CD4-positive, alpha-beta T cell treated with Interleukin-10 for 1 hour (primary cell): Measurements from ENCODE around the gene NRBP1.
"Not testable (repeated sequence)": the region's sequence is repeated elsewhere in the genome, so short reads cannot be mapped to it uniquely, and the experiment has no call there.

ENCODE experiments used
- DNase-seq: peaks from one replicate; pipeline ENCODE4 v3.0.0-alpha.2; 2020

The NRBP1 gene

DNA sequence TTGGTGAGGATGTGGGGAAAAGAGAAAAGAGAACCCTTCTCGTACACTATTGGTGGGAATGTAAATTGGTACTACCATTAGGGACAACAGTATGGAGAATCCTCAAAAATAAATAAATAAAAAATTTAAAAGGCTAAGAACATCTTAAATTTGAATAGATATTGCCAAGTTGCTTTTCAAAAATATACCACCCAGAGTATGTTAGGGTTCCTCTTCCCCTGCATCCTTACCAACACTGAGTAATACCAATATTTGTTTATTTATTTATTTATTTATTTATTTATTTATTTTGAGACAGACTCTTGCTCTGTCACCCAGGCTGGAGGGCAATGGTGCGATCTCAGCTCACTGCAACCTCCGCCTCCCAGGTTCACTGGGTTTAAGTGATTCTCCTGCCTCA is 5.5 kb upstream of the NRBP1 start:
- DNase-seq: no peak

GRCh38 chr2:27425039-27425438 is 3.4 kb upstream of the NRBP1 start:
- DNase-seq: not testable (repeated sequence)

DNA sequence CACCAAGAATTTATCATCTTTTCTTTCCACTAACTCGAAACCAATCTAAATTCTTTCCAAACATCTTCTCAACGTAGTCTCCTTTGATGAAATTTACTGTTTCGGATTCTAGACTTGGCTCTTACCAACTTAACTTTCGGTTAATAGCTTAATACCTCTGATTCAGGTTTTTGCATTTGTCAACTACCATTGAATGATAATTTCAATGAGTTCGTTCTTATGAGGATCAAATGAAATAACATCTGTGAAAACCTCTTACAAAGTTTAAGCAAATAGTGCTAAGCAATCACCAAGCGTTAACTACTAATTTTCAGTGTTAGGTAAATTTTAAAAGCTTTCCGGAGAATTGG is 593 bp upstream of the NRBP1 start:
- DNase-seq: no peak

DNA sequence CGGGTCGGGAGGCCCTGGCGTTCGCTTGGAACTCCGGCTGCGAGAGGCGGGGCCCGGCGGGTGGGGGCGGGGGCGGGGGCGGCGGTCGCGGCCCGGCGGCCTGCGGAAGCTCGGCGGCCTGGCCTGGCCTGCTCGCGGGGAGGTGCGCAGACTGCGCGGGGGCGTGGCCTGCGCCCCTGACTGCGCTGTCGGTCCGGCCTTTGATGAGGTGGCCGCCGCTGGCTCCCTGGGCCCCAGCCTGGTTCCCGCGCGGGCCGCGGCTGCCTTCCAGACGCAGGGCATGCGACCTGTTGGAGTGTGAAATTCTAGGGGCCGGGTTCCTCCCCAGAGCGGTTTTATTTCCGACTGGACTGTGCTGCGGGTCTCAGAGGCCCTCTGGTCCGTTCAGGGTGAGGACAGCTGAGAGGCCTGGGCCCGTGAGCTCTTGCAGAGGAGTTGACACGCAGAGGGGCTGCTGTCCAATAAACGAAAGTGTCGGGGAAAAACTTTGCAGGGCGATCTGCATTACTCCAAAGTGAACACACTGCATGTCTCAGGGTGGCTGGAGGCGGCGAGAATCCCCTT is 629 bp downstream of the NRBP1 start:
- DNase-seq: peak; percentile 79

DNA sequence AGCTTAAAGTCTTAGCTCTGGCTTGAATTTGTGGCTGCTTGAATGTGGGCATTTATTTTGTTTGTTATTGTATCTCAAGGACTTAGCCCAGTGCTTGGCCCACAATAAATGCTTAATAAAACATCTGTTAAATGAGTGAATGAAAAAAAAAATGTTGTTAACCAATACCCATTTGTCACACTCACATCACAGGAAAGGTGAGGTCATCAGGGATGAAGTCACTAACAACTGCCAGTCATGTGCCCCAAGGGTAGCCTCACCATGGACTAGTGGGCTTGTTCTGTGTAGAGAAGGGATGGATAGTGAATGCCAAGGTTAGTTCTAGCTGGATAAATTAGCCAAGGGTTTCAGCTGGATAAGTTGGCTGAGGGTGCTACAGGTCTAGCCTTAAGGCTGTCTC is 3.0 kb downstream of the NRBP1 start:
- DNase-seq: peak; percentile 44

DNA sequence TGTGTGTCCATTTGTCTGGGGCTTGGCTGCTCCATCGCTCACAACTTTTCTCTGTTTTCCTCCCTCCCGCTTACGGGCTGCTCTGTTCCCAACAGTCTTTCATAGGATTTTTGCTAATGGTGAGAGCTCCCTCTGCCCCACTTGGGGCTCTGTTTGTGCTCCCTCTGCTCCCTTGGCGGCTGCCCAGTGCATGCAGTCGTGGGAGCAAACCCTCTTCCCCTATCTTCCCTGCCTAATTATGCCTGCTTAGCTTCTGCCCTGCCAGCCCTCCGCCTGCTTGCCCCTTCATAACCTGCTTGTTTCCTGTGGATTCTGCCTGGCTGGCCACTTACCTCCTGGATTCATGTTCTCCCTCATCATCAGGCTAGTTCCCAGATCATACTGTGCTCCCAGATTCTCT is 7.2 kb downstream of the NRBP1 start:
- no peak for DNase-seq

DNA sequence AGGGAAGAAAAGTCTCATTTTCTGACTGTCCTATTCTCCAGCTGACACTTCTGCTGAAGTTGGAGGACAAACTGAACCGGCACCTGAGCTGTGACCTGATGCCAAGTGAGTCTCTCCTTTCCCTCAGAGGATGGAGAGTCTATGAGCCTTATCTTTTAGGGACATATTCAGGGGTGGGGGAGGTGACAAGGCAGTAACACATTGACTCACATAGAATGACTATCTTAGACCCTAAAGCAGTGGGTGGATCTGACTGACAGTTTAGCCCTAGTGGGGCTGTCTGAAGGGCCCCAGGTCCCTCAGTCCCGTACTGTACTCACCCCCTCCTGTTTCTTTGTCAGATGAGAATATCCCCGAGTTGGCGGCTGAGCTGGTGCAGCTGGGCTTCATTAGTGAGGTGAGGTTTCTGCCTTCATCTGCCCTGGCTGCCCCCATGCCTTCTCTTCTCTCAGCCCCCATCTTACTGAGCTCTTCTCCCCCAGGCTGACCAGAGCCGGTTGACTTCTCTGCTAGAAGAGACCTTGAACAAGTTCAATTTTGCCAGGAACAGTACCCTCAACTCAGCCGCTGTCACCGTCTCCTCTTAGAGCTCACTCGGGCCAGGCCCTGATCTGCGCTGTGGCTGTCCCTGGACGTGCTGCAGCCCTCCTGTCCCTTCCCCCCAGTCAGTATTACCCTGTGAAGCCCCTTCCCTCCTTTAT is 12.9 kb downstream of the NRBP1 start:
- no peak for DNase-seq

DNA sequence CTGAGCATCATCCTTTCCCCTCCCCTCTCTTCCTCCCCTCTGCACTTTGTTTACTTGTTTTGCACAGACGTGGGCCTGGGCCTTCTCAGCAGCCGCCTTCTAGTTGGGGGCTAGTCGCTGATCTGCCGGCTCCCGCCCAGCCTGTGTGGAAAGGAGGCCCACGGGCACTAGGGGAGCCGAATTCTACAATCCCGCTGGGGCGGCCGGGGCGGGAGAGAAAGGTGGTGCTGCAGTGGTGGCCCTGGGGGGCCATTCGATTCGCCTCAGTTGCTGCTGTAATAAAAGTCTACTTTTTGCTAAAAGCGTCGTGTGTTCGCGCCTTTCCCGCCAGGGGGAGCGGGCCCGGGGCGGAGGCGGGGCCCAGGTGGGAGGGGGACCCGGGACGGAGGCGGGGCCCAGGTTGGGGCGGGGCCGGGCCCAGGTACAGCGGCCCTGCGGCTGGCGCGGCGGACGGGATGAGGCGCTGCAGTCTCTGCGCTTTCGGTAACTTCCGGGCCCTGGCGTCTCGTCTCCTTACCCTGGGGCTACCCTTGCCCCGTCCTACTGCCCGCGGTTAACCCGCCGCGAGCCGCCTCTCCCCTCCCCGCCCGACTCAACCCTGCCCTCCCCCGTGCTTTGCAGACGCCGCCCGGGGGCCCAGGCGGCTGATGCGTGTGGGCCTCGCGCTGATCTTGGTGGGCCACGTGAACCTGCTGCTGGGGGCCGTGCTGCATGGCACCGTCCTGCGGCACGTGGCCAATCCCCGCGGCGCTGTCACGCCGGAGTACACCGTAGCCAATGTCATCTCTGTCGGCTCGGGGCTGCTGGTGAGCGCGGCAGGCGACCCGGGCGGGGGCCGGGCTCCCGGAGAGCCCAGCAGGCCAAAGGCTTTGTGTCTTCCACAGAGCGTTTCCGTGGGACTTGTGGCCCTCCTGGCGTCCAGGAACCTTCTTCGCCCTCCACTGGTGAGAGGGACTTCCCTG is 13.8 kb downstream of the NRBP1 start, which contains the start of gene KRTCAP3:
Gene KRTCAP3 (plus strand): TSS at position 424 of the 962 bp plus-strand sequence. CDS start 32 bp downstream, at position 456.
- DNase-seq: peak; percentile 74

GRCh38 chr2:27442920-27443282 is 14.5 kb downstream of the NRBP1 start:
- DNase-seq: no peak

DNA sequence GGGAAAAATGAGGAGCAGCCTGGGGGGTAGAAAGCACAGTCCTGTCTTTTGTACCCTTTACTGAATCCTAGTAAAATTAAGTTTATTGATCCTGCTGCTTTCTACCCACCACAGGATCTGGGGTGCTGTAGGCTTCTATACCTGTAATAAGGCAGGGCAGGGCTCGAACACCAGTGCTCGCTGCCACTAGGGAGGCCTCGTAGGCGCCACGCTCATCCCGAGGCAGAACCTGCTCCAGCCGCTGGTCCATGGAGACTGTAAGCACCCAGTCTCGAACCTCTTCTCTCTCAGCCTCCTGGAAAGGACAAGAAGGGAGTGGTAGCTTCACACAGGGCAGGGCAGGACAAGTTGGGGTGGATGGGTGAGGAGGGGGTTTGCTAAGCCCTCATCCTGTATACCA is 16.7 kb downstream of the NRBP1 start:
- DNase-seq: no peak

GRCh38 chr2:27445615-27446014 is 17.2 kb downstream of the NRBP1 start:
- DNase-seq: no peak

DNA sequence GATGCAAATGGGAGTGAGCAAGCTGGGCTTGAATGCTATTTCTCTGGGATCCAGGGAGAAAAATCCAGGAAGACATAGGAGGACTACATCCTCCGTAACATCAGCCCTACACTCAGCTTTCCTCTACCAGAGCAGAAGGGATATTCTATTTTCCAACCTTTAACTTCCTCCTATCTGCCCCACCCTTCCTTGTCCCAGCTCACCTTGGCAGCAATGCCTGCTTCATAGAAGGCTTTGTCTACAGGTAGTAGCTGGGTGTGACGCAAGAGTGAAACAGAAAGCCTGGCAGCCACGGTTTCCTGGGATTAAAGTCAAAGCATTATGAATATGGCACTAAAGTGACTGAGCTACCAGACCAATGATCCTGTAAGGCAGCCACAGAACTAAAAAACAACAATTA is 17.6 kb downstream of the NRBP1 start:
- no peak for DNase-seq

DNA sequence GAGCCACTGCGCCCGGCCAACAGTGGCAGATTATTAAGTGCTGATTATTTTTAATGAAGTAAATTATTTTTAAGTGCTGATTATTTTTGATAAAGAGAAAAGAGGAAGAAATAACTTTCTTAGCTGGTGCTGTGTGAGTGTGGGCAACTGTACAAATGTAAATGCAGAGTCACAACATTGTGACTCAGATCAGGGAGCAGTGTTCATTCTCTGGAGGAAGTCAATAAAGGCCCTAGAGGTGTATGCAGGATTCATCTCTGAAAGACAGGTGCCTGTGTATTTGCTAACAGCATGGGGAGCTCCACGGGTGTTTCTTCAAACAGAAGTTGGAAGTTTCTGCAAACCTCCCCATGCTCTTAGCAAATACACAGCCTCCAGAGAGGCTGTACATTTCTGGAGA is 19.9 kb downstream of the NRBP1 start:
- no peak for DNase-seq

GRCh38 chr2:27451095-27451494 is 22.7 kb downstream of the NRBP1 start:
- no peak for DNase-seq

- DNase-seq: no peak
Observed at GRCh38 chr2:27453968-27454367, 25.5 kb downstream of the NRBP1 start.

GRCh38 chr2:27461118-27461517 is 32.7 kb downstream of the NRBP1 start:
- no peak for DNase-seq

DNA sequence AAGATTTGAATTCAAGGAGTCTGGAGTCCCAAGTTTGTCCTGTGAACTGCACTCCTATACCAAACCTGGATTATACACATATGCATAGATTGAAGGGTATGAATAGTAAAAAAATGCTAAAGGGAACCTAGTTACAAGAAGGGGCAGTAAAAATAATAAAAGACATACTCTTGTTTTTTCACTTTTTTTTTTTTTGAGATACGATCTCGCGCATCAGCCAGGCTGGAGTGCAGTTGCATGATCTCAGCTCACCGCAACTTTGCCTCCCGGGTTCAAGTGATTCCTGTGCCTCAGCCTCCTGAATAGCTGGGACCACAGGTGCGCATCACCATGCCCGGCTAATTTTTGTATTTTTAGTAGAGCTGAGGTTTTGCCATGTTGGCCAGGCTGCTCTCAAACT is 36.0 kb downstream of the NRBP1 start:
- DNase-seq: no peak

DNA sequence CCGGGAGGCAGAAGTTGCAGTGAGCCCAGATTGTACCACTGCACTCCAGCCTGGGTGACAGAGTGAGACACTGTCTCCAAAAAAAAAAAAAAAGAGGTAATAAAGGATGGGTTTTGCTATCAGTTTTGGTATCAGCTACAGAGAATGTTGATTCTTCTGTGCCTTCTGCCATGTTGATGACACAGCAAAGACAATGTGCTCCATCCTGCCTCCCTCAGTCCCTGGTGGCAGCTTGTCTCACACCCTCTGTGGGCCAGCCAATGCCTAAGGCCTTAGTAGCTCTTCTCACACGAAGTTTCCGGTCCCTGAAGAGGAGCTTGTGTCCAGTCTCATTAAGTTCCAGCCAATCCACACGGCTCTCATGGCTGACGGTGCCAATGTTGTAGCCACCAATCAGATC is 43.5 kb downstream of the NRBP1 start:
- no peak for DNase-seq

- no peak for DNase-seq
Observed at GRCh38 chr2:27485496-27485895, 57.1 kb downstream of the NRBP1 start.

- DNase-seq: no peak
Observed at GRCh38 chr2:27489118-27489497, 60.7 kb downstream of the NRBP1 start.

- peak; percentile 99 for DNase-seq
Observed at GRCh38 chr2:27489498-27490397, 61.3 kb downstream of the NRBP1 start, which contains the start of gene IFT172. TSS of gene IFT172 (minus strand) at chr2:27489743. CDS start at chr2:27489653, 90 bp downstream.
